Activated CD4-positive, alpha-beta T cell treated with anti-CD3 and anti-CD28 coated beads, Interleukin-2, amount 10 ng/mL, durations not matched to agents 24 days and 14 days (primary cell): ENCODE results near the gene PVR. TPM values are rescaled to one million over a fixed set of nuclear protein-coding genes. Genes with fewer than 3 reads are reported as not detected.
"Not testable (repeated sequence)": the region's sequence is repeated elsewhere in the genome, so short reads cannot be mapped to it uniquely, and the experiment has no call there.

Source experiments
- DNase-seq: peaks from one replicate; pipeline ENCODE4 v3.0.0; 2022
- H3K27ac Mint-ChIP-seq: one replicate; pipeline ENCODE4 v1.8.0; 2022; ENCODE audit warnings: mild to moderate bottlenecking, mixed read lengths
- H3K27me3 Mint-ChIP-seq: one replicate; pipeline ENCODE4 v1.8.0; 2022; ENCODE audit warnings: mixed read lengths
- H3K36me3 Mint-ChIP-seq: one replicate; pipeline ENCODE4 v1.8.0; 2022; ENCODE audit warnings: low read depth, mild to moderate bottlenecking, mixed read lengths
- H3K4me1 Mint-ChIP-seq: one replicate; pipeline ENCODE4 v1.8.0; 2021; ENCODE audit warnings: mixed read lengths
- H3K4me3 Mint-ChIP-seq: one replicate; pipeline ENCODE4 v1.8.0; 2022; ENCODE audit warnings: mild to moderate bottlenecking, moderate library complexity, mixed read lengths
- H3K9me3 Mint-ChIP-seq: one replicate; pipeline ENCODE4 v1.8.0; 2021; ENCODE audit warnings: mixed read lengths
- intact Hi-C: fragments of 100-400 bp; cut with micrococcal nuclease; formaldehyde crosslinking; loops from one replicate; pipeline ENCODE4 v1.15.1; 2023
- total RNA-seq: library from RNA; stranded (reverse); gene quantifications from 2 replicates; pipeline ENCODE4 v1.2.3, GENCODE V29; 2022

Gene PVR
- total RNA-seq, 1 donor from 2014 or later = 19.1 TPM

GRCh38 chr19:44662691-44663385, 19.1 kb downstream of the PVR start:
- H3K4me1 Mint-ChIP-seq = no peaks in the 10 kb centered on the region
- peaks cover 3% of the 10 kb centered on the region for H3K36me3 Mint-ChIP-seq
- H3K4me3 Mint-ChIP-seq = no peak overlapping the region
- no peak overlapping the region for H3K27ac Mint-ChIP-seq
- H3K27me3 Mint-ChIP-seq = no peaks in the 10 kb centered on the region
- intact Hi-C loops = no loop called here
- H3K9me3 Mint-ChIP-seq = no peaks in the 10 kb centered on the region
- no peak for DNase-seq

GRCh38 chr19:44663996-44664395, 20.3 kb downstream of the PVR start:
- no peak for DNase-seq

GRCh38 chr19:44664976-44665375, 21.3 kb downstream of the PVR start:
- no peaks in the 10 kb centered on the region for H3K27me3 Mint-ChIP-seq
- no peak for DNase-seq
- H3K36me3 Mint-ChIP-seq = peaks cover 3% of the 10 kb centered on the region
- intact Hi-C loops = no loop called here
- no peak overlapping the region for H3K27ac Mint-ChIP-seq
- no peak overlapping the region for H3K4me3 Mint-ChIP-seq
- H3K9me3 Mint-ChIP-seq = no peaks in the 10 kb centered on the region
- no peaks in the 10 kb centered on the region for H3K4me1 Mint-ChIP-seq

More at GRCh38 chr19:44663996-44664395, 20.3 kb downstream of the PVR start:
- no peak overlapping the region for H3K27ac Mint-ChIP-seq
- peaks cover 3% of the 10 kb centered on the region for H3K36me3 Mint-ChIP-seq
- no peaks in the 10 kb centered on the region for H3K9me3 Mint-ChIP-seq
- intact Hi-C loops = no loop called here
- no peak overlapping the region for H3K4me3 Mint-ChIP-seq
- no peaks in the 10 kb centered on the region for H3K4me1 Mint-ChIP-seq
- H3K27me3 Mint-ChIP-seq = no peaks in the 10 kb centered on the region

- Mint-ChIP-seq H3K27ac (peak overlapping the region; percentile 36), H3K9me3 (no peaks in the 10 kb centered on the region), H3K4me1 (no peaks in the 10 kb centered on the region), H3K36me3 (peaks cover 2% of the 10 kb centered on the region), H3K27me3 (no peaks in the 10 kb centered on the region), H3K4me3 (no peak overlapping the region)
- no peak for DNase-seq
- intact Hi-C loops = no loop called here
Measured at GRCh38 chr19:44666852-44667556, 23.3 kb downstream of the PVR start.

- Mint-ChIP-seq H3K27me3 (no peaks in the 10 kb centered on the region), H3K9me3 (no peaks in the 10 kb centered on the region), H3K4me1 (no peaks in the 10 kb centered on the region), H3K4me3 (no peak overlapping the region), H3K36me3 (no peaks in the 10 kb centered on the region), H3K27ac (no peak overlapping the region)
- DNase-seq = no peak
- intact Hi-C loops = no loop called here
Measured at GRCh38 chr19:44668985-44669764, 25.5 kb downstream of the PVR start.

GRCh38 chr19:44670027-44670426, 26.3 kb downstream of the PVR start:
- DNase-seq, H3K27ac Mint-ChIP-seq, H3K9me3 Mint-ChIP-seq, H3K4me1 Mint-ChIP-seq, H3K4me3 Mint-ChIP-seq, H3K27me3 Mint-ChIP-seq, H3K36me3 Mint-ChIP-seq, intact Hi-C loops: not testable (repeated sequence)

- Mint-ChIP-seq H3K27me3 (no peaks in the 10 kb centered on the region), H3K4me3 (no peak within 1 kb of the TSS), H3K9me3 (no peaks in the 10 kb centered on the region), H3K4me1 (no peaks in the 10 kb centered on the region), H3K36me3 (no peaks in the 10 kb centered on the region), H3K27ac (no peak within 1 kb of the TSS)
- intact Hi-C loops = no loop called here
- DNase-seq = no peak
Measured at GRCh38 chr19:44671400-44671799, 27.7 kb downstream of the PVR start, which contains the start of gene CEACAM19. CEACAM19 (plus strand) TSS chr19:44671482; CDS start chr19:44671932, 450 bp downstream.

- Mint-ChIP-seq H3K36me3 (no peaks in the 10 kb centered on the region), H3K4me3 (no peak overlapping the region)
Measured at GRCh38 chr19:44672226-44672625, 28.5 kb downstream of the PVR start.

GRCh38 chr19:44673510-44673909, 29.8 kb downstream of the PVR start:
- no peaks in the 10 kb centered on the region for H3K4me1 Mint-ChIP-seq
- H3K36me3 Mint-ChIP-seq = no peaks in the 10 kb centered on the region
- no peak overlapping the region for H3K4me3 Mint-ChIP-seq
- H3K27me3 Mint-ChIP-seq = no peaks in the 10 kb centered on the region
- no peaks in the 10 kb centered on the region for H3K9me3 Mint-ChIP-seq
- DNase-seq = no peak
- no peak overlapping the region for H3K27ac Mint-ChIP-seq
- intact Hi-C loops = no loop called here

More at GRCh38 chr19:44672226-44672625, 28.5 kb downstream of the PVR start:
- Mint-ChIP-seq H3K9me3 (no peaks in the 10 kb centered on the region), H3K27ac (no peak overlapping the region), H3K4me1 (no peaks in the 10 kb centered on the region), H3K27me3 (no peaks in the 10 kb centered on the region)
- DNase-seq = no peak
- intact Hi-C loops = no loop called here

- Mint-ChIP-seq H3K9me3 (no peaks in the 10 kb centered on the region), H3K27me3 (no peaks in the 10 kb centered on the region), H3K4me1 (no peaks in the 10 kb centered on the region), H3K36me3 (no peaks in the 10 kb centered on the region), H3K27ac (no peak overlapping the region), H3K4me3 (no peak overlapping the region)
- no peak for DNase-seq
- intact Hi-C loops = no loop called here
Measured at GRCh38 chr19:44675521-44675920, 31.8 kb downstream of the PVR start.

- Mint-ChIP-seq H3K27me3 (peaks cover 3% of the 10 kb centered on the region), H3K4me3 (no peak overlapping the region), H3K9me3 (no peaks in the 10 kb centered on the region), H3K4me1 (no peaks in the 10 kb centered on the region), H3K27ac (no peak overlapping the region), H3K36me3 (no peaks in the 10 kb centered on the region)
- no peak for DNase-seq
- intact Hi-C loops = no loop called here
Measured at GRCh38 chr19:44677019-44677811, 33.5 kb downstream of the PVR start.

GRCh38 chr19:44680536-44680935, 36.8 kb downstream of the PVR start:
- Mint-ChIP-seq H3K4me1 (peaks cover 9% of the 10 kb centered on the region), H3K9me3 (no peaks in the 10 kb centered on the region), H3K27ac (no peak overlapping the region), H3K27me3 (peaks cover 6% of the 10 kb centered on the region), H3K4me3 (no peak overlapping the region), H3K36me3 (no peaks in the 10 kb centered on the region)
- intact Hi-C loops = no loop called here
- DNase-seq = no peak

GRCh38 chr19:44681992-44682790, 38.5 kb downstream of the PVR start:
- Mint-ChIP-seq H3K27me3 (peaks cover 10% of the 10 kb centered on the region), H3K27ac (no peak overlapping the region), H3K36me3 (no peaks in the 10 kb centered on the region), H3K4me1 (peaks cover 9% of the 10 kb centered on the region), H3K9me3 (no peaks in the 10 kb centered on the region), H3K4me3 (no peak overlapping the region)
- no peak for DNase-seq
- intact Hi-C loops = no loop called here
